ENCODE measurements around the gene OXCT1. TPM values are rescaled to one million over a fixed set of nuclear protein-coding genes. Genes with fewer than 3 reads are reported as not detected.

The OXCT1 gene
- total RNA-seq, 1 experiment from 2014 or later: 48.6 TPM

DNA sequence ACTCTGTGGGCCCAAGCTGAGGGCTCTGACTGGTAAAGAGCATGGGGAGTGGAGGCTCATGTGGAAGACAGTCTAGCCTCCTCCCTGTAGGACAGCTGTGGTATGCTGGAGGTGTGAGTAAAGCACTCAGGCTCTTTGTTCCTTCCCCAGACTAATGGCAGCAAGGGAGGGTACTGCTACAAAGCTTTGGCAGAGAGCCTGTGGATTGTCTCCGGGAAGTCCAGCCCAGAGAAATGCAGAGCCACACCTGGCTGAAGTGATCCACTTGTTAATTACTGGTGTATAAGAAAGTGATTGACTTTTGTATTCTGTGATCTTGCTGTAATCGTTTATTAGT lies 161.7 kb downstream of the OXCT1 start:
- peak; percentile 9 for DNase-seq (ENCODE audit: unreplicated experiment)
- H3K27ac Mint-ChIP-seq (ENCODE audit: low read depth, unreplicated experiment): no peak overlapping the region
- peaks cover 22% of the 10 kb centered on the region for H3K27me3 Mint-ChIP-seq (ENCODE audit: insufficient read depth, unreplicated experiment)
- BruUV-seq (replicated peaks): no TSS peak
- ChIA-PET POLR2A (interaction anchor here (0.7 kb wide), 1 partner anchor 135 kb away, joined by 3 read pairs; no protein-coding TSS in a partner anchor), CTCF (interaction anchor here (0.6 to 5.7 kb wide), 8 partner anchors 13 to 1059 kb away, joined by 3 to 42 read pairs (median 4); no protein-coding TSS in a partner anchor)
- peaks cover 8% of the 10 kb centered on the region for H3K9me3 Mint-ChIP-seq (ENCODE audit: unreplicated experiment)
- no peaks in the 10 kb centered on the region for H3K36me3 Mint-ChIP-seq (ENCODE audit: insufficient read depth, unreplicated experiment)
- intact Hi-C loops (cut with micrococcal nuclease): loop anchor here (1.0 to 10.0 kb wide), 3 partner anchors 135 to 1056 kb away; partner anchors contain the start of gene FBXO4
- H3K4me1 Mint-ChIP-seq (ENCODE audit: insufficient read depth, unreplicated experiment): peaks cover 6% of the 10 kb centered on the region
- TF ChIP-seq CTCF (IDR thresholded peaks at IDR 0.05; ENCODE audit: unreplicated experiment): no peak
- no peak overlapping the region for H3K4me3 Mint-ChIP-seq (ENCODE audit: unreplicated experiment)

GRCh38 chr5:41707853-41708603 lies 162.2 kb downstream of the OXCT1 start:
- Mint-ChIP-seq H3K9me3 (ENCODE audit: unreplicated experiment) (peaks cover 8% of the 10 kb centered on the region), H3K27me3 (ENCODE audit: insufficient read depth, unreplicated experiment) (peaks cover 22% of the 10 kb centered on the region), H3K4me1 (ENCODE audit: insufficient read depth, unreplicated experiment) (peaks cover 6% of the 10 kb centered on the region), H3K36me3 (ENCODE audit: insufficient read depth, unreplicated experiment) (no peaks in the 10 kb centered on the region), H3K27ac (ENCODE audit: low read depth, unreplicated experiment) (no peak overlapping the region), H3K4me3 (ENCODE audit: unreplicated experiment) (no peak overlapping the region)
- peak; percentile 54 for TF ChIP-seq CTCF (IDR thresholded peaks at IDR 0.05; ENCODE audit: unreplicated experiment)
- ChIA-PET CTCF (interaction anchor here (0.7 to 5.7 kb wide), 11 partner anchors 9 to 963 kb away, joined by 3 to 42 read pairs (median 4); no protein-coding TSS in a partner anchor), POLR2A (interaction anchor here (0.7 kb wide), 1 partner anchor 135 kb away, joined by 3 read pairs; no protein-coding TSS in a partner anchor)
- peak; percentile 56 for DNase-seq (ENCODE audit: unreplicated experiment)
- BruUV-seq (replicated peaks): no TSS peak
- intact Hi-C loops (cut with micrococcal nuclease): loop anchor here (1.0 to 10.0 kb wide), 3 partner anchors 135 to 1057 kb away; partner anchors contain the start of gene FBXO4

DNA sequence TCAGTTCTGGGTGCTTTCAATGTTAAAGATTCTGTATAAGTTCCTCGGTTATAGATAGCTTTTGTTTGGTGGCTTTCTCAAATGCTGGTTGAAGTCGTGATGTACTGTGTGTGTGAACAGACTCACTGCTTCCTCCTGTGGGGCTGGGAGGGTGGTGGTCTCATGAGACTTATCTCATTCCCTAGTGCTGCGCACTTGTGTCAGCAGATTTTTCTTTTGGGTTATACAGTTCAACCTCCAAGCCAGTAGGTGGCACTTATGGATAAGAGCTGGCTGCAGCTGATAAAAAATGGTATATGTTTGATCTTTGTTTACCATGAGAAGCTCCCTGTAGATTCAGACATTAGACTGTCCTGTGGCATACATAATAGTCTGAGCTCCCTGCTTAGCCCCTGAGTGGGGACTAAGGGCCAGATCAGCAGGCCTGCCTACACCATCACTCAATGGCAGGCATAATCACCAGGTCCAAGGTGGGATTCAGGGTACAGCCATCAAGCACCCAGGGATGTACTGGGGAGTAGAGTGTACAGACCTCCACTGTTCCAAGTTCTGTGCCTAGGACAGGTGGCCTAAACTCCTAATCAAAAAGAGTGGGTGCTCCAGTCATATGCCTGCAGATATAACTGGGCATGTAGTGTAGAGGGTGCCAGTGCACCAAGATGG lies 174.2 kb downstream of the OXCT1 start:
- peaks cover 19% of the 10 kb centered on the region for H3K27me3 Mint-ChIP-seq (ENCODE audit: insufficient read depth, unreplicated experiment)
- BruUV-seq (replicated peaks): no TSS peak

More for the DNA sequence above, 174.2 kb downstream of the OXCT1 start:
- Mint-ChIP-seq H3K4me1 (ENCODE audit: insufficient read depth, unreplicated experiment) (no peaks in the 10 kb centered on the region), H3K4me3 (ENCODE audit: unreplicated experiment) (no peak overlapping the region), H3K36me3 (ENCODE audit: insufficient read depth, unreplicated experiment) (no peaks in the 10 kb centered on the region), H3K27ac (ENCODE audit: low read depth, unreplicated experiment) (no peak overlapping the region), H3K9me3 (ENCODE audit: unreplicated experiment) (no peaks in the 10 kb centered on the region)
- CTCF ChIA-PET: no interaction called here
- no peak for DNase-seq (ENCODE audit: unreplicated experiment)
- TF ChIP-seq CTCF (IDR thresholded peaks at IDR 0.05; ENCODE audit: unreplicated experiment): no peak
- POLR2A ChIA-PET: no interaction called here
- intact Hi-C loops (cut with micrococcal nuclease): no loop called here
